ENCODE measurements around the gene CYP24A1. TPM values are rescaled to one million over a fixed set of nuclear protein-coding genes. Genes with fewer than 3 reads are reported as not detected.

Gene CYP24A1
- total and polyA plus RNA-seq, 2 of the 13 experiments (the other 11 are each of a cell fraction or from before 2014, with no cell fraction given) = 9.4 to 32.7 TPM

GRCh38 chr20:54173653-54174456 lies at the start of gene CYP24A1 (continued):
- peak; percentile 77; the same call in 1 of the 2 replicates for TF ChIP-seq NFAT5 (CRISPR knock-in tag; IDR thresholded peaks at IDR 0.05)
- 0 out of 2 replicates have a peak, but pooled peaks have one; percentile 8 for TF ChIP-seq ZNF776 (CRISPR knock-in tag; IDR thresholded peaks at IDR 0.05)
- peak; percentile 29 for TF ChIP-seq ASH2L (IDR thresholded peaks at IDR 0.05; ENCODE audit: insufficient read length, low read depth, low read length)
- 0 out of 2 replicates have a peak, but pooled peaks have one; percentile 32 for TF ChIP-seq ZNF558 (CRISPR knock-in tag; IDR thresholded peaks at IDR 0.05; ENCODE audit: borderline replicate concordance)
- TF ChIP-seq HOXA3 (CRISPR knock-in tag; IDR thresholded peaks at IDR 0.05) = peak; percentile 44; the same call in 1 of the 2 replicates
- 0 out of 2 replicates have a peak, but pooled peaks have one; percentile 7 for TF ChIP-seq ZNF629 (CRISPR knock-in tag; conservative IDR thresholded peaks at IDR 0.05)
- peak; percentile 78 for TF ChIP-seq ZBTB43 (CRISPR knock-in tag; conservative IDR thresholded peaks at IDR 0.05)
- peak; percentile 69; the same call in 1 of the 2 replicates for TF ChIP-seq YEATS4 (CRISPR knock-in tag; IDR thresholded peaks at IDR 0.05; ENCODE audit: borderline replicate concordance)
- TF ChIP-seq GTF3A (CRISPR knock-in tag; conservative IDR thresholded peaks at IDR 0.05) = no peak
- peak; percentile 48; the same call in 1 of the 2 replicates for TF ChIP-seq MLXIP (CRISPR knock-in tag; IDR thresholded peaks at IDR 0.05; ENCODE audit: borderline replicate concordance)
- peak; percentile 64; the same call in 1 of the 2 replicates for TF ChIP-seq ZGPAT (CRISPR knock-in tag; IDR thresholded peaks at IDR 0.05)
- 0 out of 2 replicates have a peak, but pooled peaks have one; percentile 28 for TF ChIP-seq ZNF549 (CRISPR knock-in tag; IDR thresholded peaks at IDR 0.05)
- peak; percentile 20; the same call in 1 of the 2 replicates for TF ChIP-seq THRA (CRISPR knock-in tag; IDR thresholded peaks at IDR 0.05; ENCODE audit: borderline replicate concordance)
- TF ChIP-seq CBFB (CRISPR knock-in tag; IDR thresholded peaks at IDR 0.05) = peak; percentile 29; the same call in 1 of the 2 replicates
